ENCODE data around the gene ARFIP1. TPM values are rescaled to one million over a fixed set of nuclear protein-coding genes. Genes with fewer than 3 reads are reported as not detected.

The ARFIP1 gene
- total and polyA plus RNA-seq, 7 experiments from 2014 or later = 5.1 to 20.2 (median 15.1) TPM

- peaks cover 33 to 66% (median 45%) of the 10 kb centered on the region in 7 donors for H3K4me1 Mint-ChIP-seq
- no peaks in the 10 kb centered on the region for H3K27me3 ChIP-seq (ENCODE audit: control insufficient read depth in 2 of 2, insufficient read depth in 2 of 2, low read length in 2 of 2)
- H3K27ac ChIP-seq (ENCODE audit: low read depth, low read length) = peak overlapping the region; percentile 80
- DNase-seq (no peak), ATAC-seq (peak; percentile 75)
- peaks cover 13 to 16% of the 10 kb centered on the region in 2 donors for H3K4me1 ChIP-seq (ENCODE audit: control insufficient read depth in 2 of 2, insufficient read depth in 2 of 2, low read length in 2 of 2)
- intact Hi-C loops (cut with micrococcal nuclease) = loop anchor here (1.0 to 10.0 kb wide), 4 partner anchors 66 to 1770 kb away; partner anchors contain the start of gene PLRG1 (in 1 of the 2)
- peak overlapping the region; percentile 97 for H3K4me3 ChIP-seq (ENCODE audit: low read length)
- H3K9me3 Mint-ChIP-seq = peaks cover 0 to 7% (median 0%) of the 10 kb centered on the region in 11 donors
- POLR2A ChIA-PET = interaction anchor here (1.1 to 1.7 kb wide), 2 partner anchors 101 to 333 kb away, joined by 4 read pairs; partner anchors contain the start of gene TMEM154
- CTCF ChIA-PET = no interaction called here
- peak overlapping the region; percentile 92 to 100 (median 96) for H3K4me3 Mint-ChIP-seq
- no peaks in the 10 kb centered on the region for H3K36me3 ChIP-seq (ENCODE audit: control insufficient read depth in 2 of 3, insufficient read depth in 3 of 3, low read length in 3 of 3)
- H3K36me3 Mint-ChIP-seq = peaks cover 0 to 6% (median 0%) of the 10 kb centered on the region in 5 donors
- H3K27me3 Mint-ChIP-seq = peaks cover 0 to 29% (median 6%) of the 10 kb centered on the region in 5 donors
- no peaks in the 10 kb centered on the region for H3K9me3 ChIP-seq (ENCODE audit: control insufficient read depth in 2 of 3, low read length in 3 of 3)
- H3K27ac Mint-ChIP-seq = peak overlapping the region; percentile 90 to 99 (median 95)
Measured at GRCh38 chr4:152780267-152780778, 569 bp downstream of the ARFIP1 start.

- Mint-ChIP-seq H3K27ac (peak overlapping the region in 4 of 9 donors; percentile 2 to 75 (median 36)), H3K4me3 (no peak overlapping the region), H3K4me1 (peaks cover 36 to 70% (median 47%) of the 10 kb centered on the region in 7 donors), H3K36me3 (peaks cover 0 to 12% (median 0%) of the 10 kb centered on the region in 5 donors), H3K9me3 (peaks cover 0 to 4% (median 0%) of the 10 kb centered on the region in 11 donors), H3K27me3 (no peaks in the 10 kb centered on the region)
- Histone ChIP-seq H3K4me3 (ENCODE audit: low read length) (no peak overlapping the region), H3K36me3 (ENCODE audit: control insufficient read depth in 2 of 3, insufficient read depth in 3 of 3, low read length in 3 of 3) (no peaks in the 10 kb centered on the region), H3K4me1 (ENCODE audit: control insufficient read depth in 2 of 2, insufficient read depth in 2 of 2, low read length in 2 of 2) (peaks cover 13 to 22% of the 10 kb centered on the region in 2 donors), H3K27me3 (ENCODE audit: control insufficient read depth in 2 of 2, insufficient read depth in 2 of 2, low read length in 2 of 2) (no peaks in the 10 kb centered on the region), H3K9me3 (ENCODE audit: control insufficient read depth in 2 of 3, low read length in 3 of 3) (no peaks in the 10 kb centered on the region), H3K27ac (ENCODE audit: low read depth, low read length) (no peak overlapping the region)
- DNase-seq (no peak), ATAC-seq (no peak)
- ChIA-PET POLR2A (no interaction called here), CTCF (interaction anchor here (0.7 kb wide), 1 partner anchor 1405 kb away, joined by 3 read pairs; no protein-coding TSS in a partner anchor)
- intact Hi-C loops (cut with micrococcal nuclease) = loop anchor here (10.0 kb wide), 2 partner anchors 440 to 460 kb away; no protein-coding TSS in a partner anchor
Measured at GRCh38 chr4:152784490-152785350, 5.0 kb downstream of the ARFIP1 start.

- no peak overlapping the region for H3K4me3 ChIP-seq (ENCODE audit: low read length)
- peaks cover 0 to 13% (median 0%) of the 10 kb centered on the region in 5 donors for H3K36me3 Mint-ChIP-seq
- POLR2A ChIA-PET = interaction anchor here (1.2 kb wide), 1 partner anchor 107 kb away, joined by 3 read pairs; no protein-coding TSS in a partner anchor
Measured at GRCh38 chr4:152785639-152786615, 6.2 kb downstream of the ARFIP1 start.

GRCh38 chr4:152786627-152787026, 6.9 kb downstream of the ARFIP1 start:
- Histone ChIP-seq H3K27me3 (ENCODE audit: control insufficient read depth in 2 of 2, insufficient read depth in 2 of 2, low read length in 2 of 2) (no peaks in the 10 kb centered on the region), H3K36me3 (ENCODE audit: control insufficient read depth in 2 of 3, insufficient read depth in 3 of 3, low read length in 3 of 3) (no peaks in the 10 kb centered on the region), H3K4me3 (ENCODE audit: low read length) (no peak overlapping the region), H3K27ac (ENCODE audit: low read depth, low read length) (peak overlapping the region; percentile 37), H3K4me1 (ENCODE audit: control insufficient read depth in 2 of 2, insufficient read depth in 2 of 2, low read length in 2 of 2) (peaks cover 5 to 15% of the 10 kb centered on the region in 2 donors), H3K9me3 (ENCODE audit: control insufficient read depth in 2 of 3, low read length in 3 of 3) (no peaks in the 10 kb centered on the region)
- H3K9me3 Mint-ChIP-seq = peaks cover 0 to 2% (median 0%) of the 10 kb centered on the region in 11 donors
- DNase-seq (no peak), ATAC-seq (no peak)
- peaks cover 29 to 53% (median 36%) of the 10 kb centered on the region in 7 donors for H3K4me1 Mint-ChIP-seq
- peak overlapping the region; percentile 62 to 86 (median 74) for H3K27ac Mint-ChIP-seq
- intact Hi-C loops (cut with micrococcal nuclease) = loop anchor here (2.0 to 10.0 kb wide), 3 partner anchors 20 to 458 kb away; no protein-coding TSS in a partner anchor
- peaks cover 0 to 13% (median 0%) of the 10 kb centered on the region in 5 donors for H3K36me3 Mint-ChIP-seq
- ChIA-PET POLR2A (interaction anchor here (1.2 kb wide), 1 partner anchor 106 kb away, joined by 3 read pairs; no protein-coding TSS in a partner anchor), CTCF (interaction anchor here (0.8 kb wide), 1 partner anchor 297 kb away, joined by 4 read pairs; no protein-coding TSS in a partner anchor)
- H3K27me3 Mint-ChIP-seq = no peaks in the 10 kb centered on the region
- H3K4me3 Mint-ChIP-seq = peak overlapping the region; percentile 4 to 76 (median 58)

More at GRCh38 chr4:152785639-152786615, 6.2 kb downstream of the ARFIP1 start:
- Histone ChIP-seq H3K27me3 (ENCODE audit: control insufficient read depth in 2 of 2, insufficient read depth in 2 of 2, low read length in 2 of 2) (no peaks in the 10 kb centered on the region), H3K4me1 (ENCODE audit: control insufficient read depth in 2 of 2, insufficient read depth in 2 of 2, low read length in 2 of 2) (peaks cover 6 to 15% of the 10 kb centered on the region in 2 donors), H3K36me3 (ENCODE audit: control insufficient read depth in 2 of 3, insufficient read depth in 3 of 3, low read length in 3 of 3) (no peaks in the 10 kb centered on the region), H3K27ac (ENCODE audit: low read depth, low read length) (peak overlapping the region; percentile 37), H3K9me3 (ENCODE audit: control insufficient read depth in 2 of 3, low read length in 3 of 3) (no peaks in the 10 kb centered on the region)
- H3K27ac Mint-ChIP-seq = peak overlapping the region; percentile 62 to 86 (median 74)
- H3K4me1 Mint-ChIP-seq = peaks cover 32 to 58% (median 41%) of the 10 kb centered on the region in 7 donors
- intact Hi-C loops (cut with micrococcal nuclease) = loop anchor here (2.0 to 10.0 kb wide), 3 partner anchors 21 to 459 kb away; no protein-coding TSS in a partner anchor
- no peaks in the 10 kb centered on the region for H3K27me3 Mint-ChIP-seq
- CTCF ChIA-PET = interaction anchor here (0.6 to 0.7 kb wide), 2 partner anchors 39 to 169 kb away, joined by 3 to 4 read pairs; no protein-coding TSS in a partner anchor
- ATAC-seq (peak; percentile 18), DNase-seq (no peak)
- peak overlapping the region; percentile 4 to 76 (median 58) for H3K4me3 Mint-ChIP-seq
- peaks cover 0 to 2% (median 0%) of the 10 kb centered on the region in 11 donors for H3K9me3 Mint-ChIP-seq

- Mint-ChIP-seq H3K36me3 (peaks cover 0 to 20% (median 9%) of the 10 kb centered on the region in 5 donors), H3K27ac (no peak overlapping the region), H3K9me3 (no peaks in the 10 kb centered on the region), H3K27me3 (no peaks in the 10 kb centered on the region), H3K4me1 (peaks cover 0 to 24% (median 11%) of the 10 kb centered on the region in 7 donors), H3K4me3 (no peak overlapping the region)
- intact Hi-C loops (cut with micrococcal nuclease) = no loop called here
- Histone ChIP-seq H3K4me3 (ENCODE audit: low read length) (no peak overlapping the region), H3K36me3 (ENCODE audit: control insufficient read depth in 2 of 3, insufficient read depth in 3 of 3, low read length in 3 of 3) (no peaks in the 10 kb centered on the region), H3K27ac (ENCODE audit: low read depth, low read length) (no peak overlapping the region), H3K9me3 (ENCODE audit: control insufficient read depth in 2 of 3, low read length in 3 of 3) (no peaks in the 10 kb centered on the region), H3K4me1 (ENCODE audit: control insufficient read depth in 2 of 2, insufficient read depth in 2 of 2, low read length in 2 of 2) (no peaks in the 10 kb centered on the region), H3K27me3 (ENCODE audit: control insufficient read depth in 2 of 2, insufficient read depth in 2 of 2, low read length in 2 of 2) (no peaks in the 10 kb centered on the region)
- ATAC-seq (no peak), DNase-seq (no peak)
- ChIA-PET POLR2A (no interaction called here), CTCF (no interaction called here)
Measured at GRCh38 chr4:152795891-152796290, 16.1 kb downstream of the ARFIP1 start.
